ENCODE results near the gene CRTAC1. TPM values are rescaled to one million over a fixed set of nuclear protein-coding genes. Genes with fewer than 3 reads are reported as not detected.

Gene CRTAC1
- total RNA-seq, 1 donor: not detected

- H3K4me3 ChIP-seq (ENCODE audit: low read depth, low read length): no peak overlapping the region
- TF ChIP-seq CTCF (IDR thresholded peaks at IDR 0.05; ENCODE audit: insufficient read depth, low read length): peak; percentile 92
- DNase-seq (ENCODE audit: low read depth): peak; percentile 58
Observed at GRCh38 chr10:98045785-98046389, 15.5 kb upstream of the CRTAC1 start.

DNA sequence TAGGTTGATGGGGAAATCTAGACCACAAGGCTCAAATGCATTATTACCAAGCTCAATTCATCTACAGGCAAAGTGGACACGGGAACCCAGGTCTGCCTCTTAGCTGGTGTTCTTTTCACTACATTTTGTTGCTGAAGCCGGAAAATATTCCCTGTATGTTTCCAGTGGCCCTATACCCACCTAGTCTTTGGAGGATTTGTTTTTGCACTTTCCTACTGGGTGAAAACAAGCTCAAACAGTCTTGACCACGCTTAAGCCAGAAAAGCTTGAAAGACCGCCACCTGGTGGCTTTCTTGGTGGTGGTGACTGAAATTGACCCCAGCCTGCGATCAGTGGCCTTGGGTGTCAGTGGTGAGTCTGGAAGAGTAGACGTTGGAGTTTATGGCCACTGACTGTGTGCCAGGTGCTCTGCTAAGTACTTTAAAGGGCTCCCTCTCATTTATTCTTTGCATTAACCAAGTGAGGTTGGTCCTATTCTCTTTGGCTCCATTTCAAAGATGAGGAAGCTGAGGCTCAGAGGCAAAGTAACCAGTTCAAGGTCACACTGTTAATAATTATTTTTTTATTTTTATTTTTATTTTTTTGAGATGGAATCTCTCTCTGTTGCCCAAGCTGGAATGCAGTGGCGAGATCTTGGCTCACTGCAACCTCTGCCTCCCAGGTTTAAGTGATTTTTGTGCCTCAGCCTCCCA lies 11.1 kb upstream of the CRTAC1 start:
- peak; percentile 66 for DNase-seq (ENCODE audit: low read depth)
- H3K4me3 ChIP-seq (ENCODE audit: low read depth, low read length): no peak overlapping the region
- peak; percentile 71 for TF ChIP-seq CTCF (IDR thresholded peaks at IDR 0.05; ENCODE audit: insufficient read depth, low read length)

- DNase-seq (ENCODE audit: low read depth): no peak
- no peak overlapping the region for H3K4me3 ChIP-seq (ENCODE audit: low read depth, low read length)
- TF ChIP-seq CTCF (IDR thresholded peaks at IDR 0.05; ENCODE audit: insufficient read depth, low read length): no peak
Observed at GRCh38 chr10:98039690-98040381, 9.4 kb upstream of the CRTAC1 start.

DNA sequence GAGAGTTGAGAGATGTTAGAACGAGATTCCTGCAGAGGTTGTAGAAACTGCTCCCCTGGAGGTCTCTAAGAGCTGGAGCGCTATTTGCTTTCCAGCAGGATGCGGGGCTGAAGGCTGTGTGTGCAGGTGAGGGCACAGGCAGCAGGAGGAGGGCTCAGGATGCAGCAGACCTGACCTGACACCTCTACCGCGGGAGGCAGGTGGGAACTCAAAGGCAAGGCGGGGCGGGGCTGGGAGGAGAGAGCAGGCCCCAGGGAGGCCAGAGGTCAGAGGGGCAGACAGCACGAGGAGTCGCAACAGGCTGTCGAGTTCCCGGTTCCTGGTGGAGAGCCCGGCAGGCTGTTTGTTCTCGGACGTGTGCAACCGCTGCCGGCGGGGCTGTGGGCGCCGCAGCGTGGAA lies 7.9 kb upstream of the CRTAC1 start:
- DNase-seq (ENCODE audit: low read depth): no peak
- TF ChIP-seq CTCF (IDR thresholded peaks at IDR 0.05; ENCODE audit: insufficient read depth, low read length): no peak
- H3K4me3 ChIP-seq (ENCODE audit: low read depth, low read length): no peak overlapping the region

GRCh38 chr10:98035599-98035998 lies 5.2 kb upstream of the CRTAC1 start:
- no peak for TF ChIP-seq CTCF (IDR thresholded peaks at IDR 0.05; ENCODE audit: insufficient read depth, low read length)
- DNase-seq (ENCODE audit: low read depth): no peak
- H3K4me3 ChIP-seq (ENCODE audit: low read depth, low read length): no peak overlapping the region

DNA sequence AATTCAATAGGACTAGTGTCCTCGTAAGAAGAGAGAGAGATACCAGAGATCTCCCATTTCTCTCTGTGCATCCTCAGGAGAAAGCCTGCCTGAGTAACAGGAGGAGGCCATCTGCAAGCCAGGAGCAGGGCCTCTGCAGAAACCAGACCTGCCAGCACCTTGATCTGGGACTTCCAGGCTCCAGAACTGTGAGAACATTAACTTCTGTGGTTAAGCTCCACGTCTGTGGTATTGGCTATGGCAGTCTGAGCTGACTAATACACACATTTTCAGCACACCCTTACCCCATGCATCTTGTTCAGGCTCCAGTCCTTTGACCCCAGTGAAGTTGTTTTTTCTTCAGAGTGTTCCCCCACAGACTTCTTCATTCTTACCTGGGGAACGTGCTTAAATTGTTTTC lies 3.1 kb upstream of the CRTAC1 start:
- TF ChIP-seq CTCF (IDR thresholded peaks at IDR 0.05; ENCODE audit: insufficient read depth, low read length): no peak
- no peak for DNase-seq (ENCODE audit: low read depth)
- no peak overlapping the region for H3K4me3 ChIP-seq (ENCODE audit: low read depth, low read length)

Measured in fibroblast of the aortic adventitia (primary cell).